ENCODE measurements around the gene NDUFS8.
"Not testable (repeated sequence)": the region's sequence is repeated elsewhere in the genome, so short reads cannot be mapped to it uniquely, and the experiment has no call there.

DNA sequence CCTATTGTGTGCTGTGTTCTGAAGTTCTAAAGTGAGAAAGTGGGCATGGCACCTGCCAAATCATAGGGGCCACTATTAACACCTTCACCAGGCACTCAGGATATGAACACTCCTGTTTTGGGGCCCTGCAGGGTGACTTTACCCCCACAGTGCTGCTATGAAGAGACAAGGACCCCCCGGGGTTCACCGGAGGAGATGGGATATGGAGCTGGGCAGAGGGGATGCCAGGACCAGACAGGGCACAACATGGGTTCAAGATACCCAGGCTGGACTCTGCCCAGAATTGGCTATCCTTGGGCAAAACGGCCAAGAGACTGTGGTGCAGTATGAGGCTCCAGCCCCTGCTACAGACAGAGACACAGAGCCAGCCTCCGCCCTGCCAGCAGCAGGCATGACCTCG is 36.1 kb upstream of the NDUFS8 start:
- TF ChIP-seq, protein P1, sequence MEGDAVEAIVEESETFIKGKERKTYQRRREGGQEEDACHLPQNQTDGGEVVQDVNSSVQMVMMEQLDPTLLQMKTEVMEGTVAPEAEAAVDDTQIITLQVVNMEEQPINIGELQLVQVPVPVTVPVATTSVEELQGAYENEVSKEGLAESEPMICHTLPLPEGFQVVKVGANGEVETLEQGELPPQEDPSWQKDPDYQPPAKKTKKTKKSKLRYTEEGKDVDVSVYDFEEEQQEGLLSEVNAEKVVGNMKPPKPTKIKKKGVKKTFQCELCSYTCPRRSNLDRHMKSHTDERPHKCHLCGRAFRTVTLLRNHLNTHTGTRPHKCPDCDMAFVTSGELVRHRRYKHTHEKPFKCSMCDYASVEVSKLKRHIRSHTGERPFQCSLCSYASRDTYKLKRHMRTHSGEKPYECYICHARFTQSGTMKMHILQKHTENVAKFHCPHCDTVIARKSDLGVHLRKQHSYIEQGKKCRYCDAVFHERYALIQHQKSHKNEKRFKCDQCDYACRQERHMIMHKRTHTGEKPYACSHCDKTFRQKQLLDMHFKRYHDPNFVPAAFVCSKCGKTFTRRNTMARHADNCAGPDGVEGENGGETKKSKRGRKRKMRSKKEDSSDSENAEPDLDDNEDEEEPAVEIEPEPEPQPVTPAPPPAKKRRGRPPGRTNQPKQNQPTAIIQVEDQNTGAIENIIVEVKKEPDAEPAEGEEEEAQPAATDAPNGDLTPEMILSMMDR (conservative IDR thresholded peaks at IDR 0.05 in 1 of 2, IDR thresholded peaks at IDR 0.05 in 1 of 2; ENCODE audit: extremely low read depth in 1 of 2, insufficient read depth in 1 of 2, low read depth in 1 of 2, low read length in 2 of 2) = not testable (repeated sequence)
- TF ChIP-seq EZH2 (IDR thresholded peaks at IDR 0.05; ENCODE audit: borderline replicate concordance, low read length) = not testable (repeated sequence)
